NOMO-1 treated with DMSO at 0.1 percent for 48 hours (cell line): ENCODE results near the gene CRHR2.

ENCODE experiments used
- DNase-seq: peaks from one replicate; lab custom pipeline; 2025; ENCODE audit not compliant: unreplicated experiment; lab: John Stamatoyannopoulos, UW

The CRHR2 gene

GRCh38 chr7:30633223-30633622 lies 49.0 kb downstream of the CRHR2 start:
- DNase-seq, result no peak

GRCh38 chr7:30630986-30631385 lies 51.3 kb downstream of the CRHR2 start:
- no peak for DNase-seq

DNA sequence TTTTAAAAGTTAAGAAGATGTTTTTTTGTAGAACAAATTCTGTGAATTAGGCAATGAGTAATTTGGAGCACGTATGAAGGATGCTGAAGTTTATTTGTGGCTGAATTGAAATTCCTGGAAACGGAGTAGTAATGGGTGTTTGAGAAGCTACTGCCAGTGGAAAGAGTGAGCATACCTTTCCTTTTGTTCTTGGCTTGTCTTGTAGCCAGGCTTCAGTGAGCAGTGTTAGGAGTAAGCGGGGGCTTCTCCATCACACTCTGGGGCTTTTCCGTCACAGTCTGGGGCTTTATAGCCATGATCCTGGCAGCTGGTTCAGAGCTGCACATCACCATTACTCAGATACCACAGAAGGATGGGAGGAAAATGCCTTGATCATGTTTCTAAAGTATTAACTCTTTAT lies 55.2 kb downstream of the CRHR2 start:
- no peak for DNase-seq

DNA sequence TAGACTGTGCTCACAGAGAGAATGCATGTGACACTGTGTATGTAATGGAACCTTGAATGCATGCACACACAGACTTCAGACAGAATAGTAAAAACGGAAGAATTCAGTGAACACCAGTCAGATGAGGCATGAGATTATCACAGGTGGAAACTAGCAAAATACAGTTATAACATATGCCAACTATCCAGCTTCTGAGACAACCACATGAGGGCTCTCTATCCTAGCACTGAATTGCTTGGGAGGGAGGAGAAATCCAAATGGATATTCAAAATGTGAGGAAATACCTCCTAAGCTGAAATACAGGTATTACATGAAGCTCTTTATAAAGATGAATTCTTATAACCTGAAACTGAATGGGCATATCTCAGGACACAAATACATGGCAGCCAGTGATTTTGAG lies 57.0 kb downstream of the CRHR2 start:
- DNase-seq, result no peak

DNA sequence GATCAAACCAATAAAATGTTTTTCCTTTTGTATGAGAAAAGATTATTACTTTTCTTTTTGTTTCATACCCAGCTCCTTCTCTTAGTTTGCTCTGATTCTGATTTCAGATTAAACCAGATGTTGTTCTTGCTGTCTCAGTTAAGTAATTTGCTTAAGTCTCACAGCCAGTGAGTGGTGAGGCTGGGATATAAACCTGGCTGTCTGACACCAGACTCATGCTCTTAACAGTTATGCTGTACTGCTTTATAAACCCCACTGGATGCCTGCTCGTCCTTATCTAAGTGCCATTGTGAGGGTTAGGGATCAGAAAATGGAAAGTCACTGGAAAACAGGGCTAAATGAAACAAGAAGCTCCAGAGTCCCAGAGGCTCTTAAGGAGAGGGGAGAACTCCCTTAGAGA lies 63.3 kb downstream of the CRHR2 start:
- DNase-seq, result no peak

- no peak for DNase-seq
These were observed 64.1 kb downstream of the CRHR2 start for GRCh38 chr7:30618080-30618676.

- no peak for DNase-seq
These were observed 64.9 kb downstream of the CRHR2 start for GRCh38 chr7:30617359-30617758.

DNA sequence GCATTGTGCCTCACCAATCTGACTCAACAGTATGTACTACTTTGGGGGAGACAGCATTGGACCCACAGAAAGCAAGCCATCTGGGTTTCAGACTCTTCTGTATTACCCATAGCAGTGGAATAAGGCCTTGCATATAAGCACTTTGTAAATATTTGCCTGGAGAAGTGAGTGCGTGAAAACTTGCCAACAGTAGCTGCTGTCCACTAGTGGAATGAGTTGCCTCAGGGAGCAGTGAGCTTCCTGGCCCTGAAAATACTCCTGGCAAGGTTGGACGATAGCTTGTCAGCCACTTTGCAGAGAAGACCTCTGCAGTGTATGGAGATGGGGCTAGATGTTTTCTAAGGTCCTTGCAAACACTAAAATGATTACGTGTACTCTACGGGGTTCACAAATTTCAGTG lies 65.9 kb downstream of the CRHR2 start:
- no peak for DNase-seq

DNA sequence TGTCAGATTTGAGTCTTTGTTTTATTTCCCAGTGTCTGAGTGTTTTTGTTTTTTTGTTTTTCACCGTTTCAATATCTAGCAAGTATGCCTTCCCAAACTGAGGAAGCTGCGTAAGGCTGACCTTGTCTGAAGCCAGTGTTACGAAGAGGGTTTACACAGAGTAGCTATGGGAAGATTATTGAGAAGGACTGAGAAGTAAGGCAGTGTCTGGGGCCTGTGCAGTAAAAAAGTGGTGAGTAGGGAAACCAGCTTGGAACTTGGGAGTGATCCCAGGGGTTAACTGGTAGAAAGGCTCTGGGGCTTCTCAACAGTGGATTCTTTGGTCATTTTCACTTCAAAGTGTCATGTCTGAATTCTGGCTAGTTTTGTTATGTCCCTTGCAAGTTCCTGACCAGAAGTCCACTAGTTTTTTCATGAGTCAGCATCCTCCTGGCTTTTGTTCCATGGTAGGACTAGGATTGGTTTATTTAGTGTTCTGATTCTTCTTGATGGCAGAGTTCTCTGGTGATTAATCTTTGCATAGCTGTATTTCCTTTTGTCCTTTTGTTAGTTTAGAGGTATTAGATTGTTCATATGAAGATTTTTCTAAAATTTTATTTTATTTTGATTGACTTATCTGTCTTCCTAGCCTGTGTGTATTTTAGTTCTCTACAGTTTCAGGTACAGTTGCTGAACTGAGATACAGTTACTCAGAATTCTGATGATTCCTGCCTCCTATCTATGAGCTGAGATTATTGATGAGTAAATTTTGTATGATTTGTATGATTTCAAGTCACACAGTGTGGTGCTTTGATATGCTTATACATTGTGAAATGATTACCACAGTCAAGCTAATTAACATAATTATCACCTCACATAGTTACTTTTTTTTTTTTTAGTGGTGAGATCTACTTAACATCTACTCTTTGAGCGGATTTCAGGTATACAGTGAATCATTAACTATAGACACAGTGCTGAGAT lies 68.6 kb downstream of the CRHR2 start:
- no peak for DNase-seq

DNA sequence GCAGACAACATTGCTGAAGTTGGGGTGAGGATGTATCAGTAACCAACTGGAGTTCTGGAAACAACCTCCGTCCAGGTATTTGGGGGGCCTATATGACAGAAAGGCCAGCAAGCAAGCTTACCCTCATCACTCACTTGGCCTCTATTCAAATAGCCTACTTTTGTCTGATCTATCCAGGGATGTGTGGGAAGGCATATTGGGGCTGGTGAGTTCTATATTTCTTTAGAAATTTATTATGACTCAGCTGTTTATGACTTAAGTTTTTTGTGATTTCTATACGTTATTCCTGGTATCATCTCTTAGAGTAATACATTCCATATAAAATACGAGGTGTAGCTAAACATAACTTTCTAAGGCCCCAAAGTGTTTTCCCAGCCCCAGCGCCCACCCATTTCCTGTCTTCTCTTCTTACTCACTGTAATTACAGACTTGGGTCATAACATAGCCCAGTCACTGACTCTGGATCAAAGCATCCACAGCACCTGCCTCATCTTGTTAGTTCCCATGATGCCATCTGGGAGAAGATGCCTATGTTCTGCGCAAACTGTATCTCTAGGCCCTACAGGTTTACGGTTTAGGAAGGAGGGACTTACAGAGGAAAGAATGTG lies 69.5 kb downstream of the CRHR2 start:
- DNase-seq, result no peak

DNA sequence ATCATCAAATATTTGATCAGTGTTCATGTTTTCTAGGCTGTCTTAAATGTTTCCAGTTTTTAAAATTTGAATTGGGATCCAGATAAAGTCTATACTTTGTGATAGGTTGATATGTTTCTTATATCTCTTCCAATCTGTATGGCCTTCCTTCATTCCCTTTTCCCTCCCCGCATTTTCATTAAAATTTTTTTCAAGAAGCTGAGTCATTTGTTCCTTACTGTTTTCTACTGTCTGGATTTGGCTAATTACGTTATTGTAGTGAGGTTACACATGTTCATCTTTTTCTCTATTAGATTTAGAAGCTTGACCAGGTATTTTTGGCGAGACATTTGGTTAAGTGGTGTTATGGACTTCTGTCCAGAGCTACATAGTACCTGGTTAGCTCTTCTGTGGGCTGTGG lies 76.4 kb downstream of the CRHR2 start:
- DNase-seq, result no peak

DNA sequence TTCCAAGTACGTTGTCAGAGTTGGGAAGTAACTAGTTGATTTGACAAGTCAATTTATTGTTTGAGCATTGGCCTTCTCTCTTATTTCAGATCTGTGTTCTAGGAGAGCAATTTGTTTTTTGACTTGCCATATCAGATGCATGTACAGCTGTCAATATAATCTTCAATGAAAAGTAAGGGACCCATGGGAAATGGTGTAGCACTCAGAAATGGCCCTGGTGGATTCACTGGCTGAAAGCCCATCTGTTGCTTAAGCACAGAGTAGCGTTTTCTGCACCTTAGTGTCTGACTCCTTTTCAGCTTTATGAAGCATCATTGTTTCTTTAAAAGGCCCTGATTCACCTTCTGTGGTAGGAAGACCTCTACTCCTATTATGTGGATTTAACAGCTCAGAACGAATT lies 77.4 kb downstream of the CRHR2 start:
- no peak for DNase-seq
